Psoas muscle (tissue), 8 donors: Measurements from ENCODE around the gene PEX14. TPM values are rescaled to one million over a fixed set of nuclear protein-coding genes. Genes with fewer than 3 reads are reported as not detected.
A peak's percentile ranks its signal among the peaks of the same experiment; 100 is the strongest.

ENCODE experiments used
- ATAC-seq, 4 donors: fragments of 200-7000 bp; cut with Tn5 transposase; one replicate each; pipeline ENCODE4 v1.9.1; 2020; ENCODE audit warnings: moderate library complexity in 3 of 4, mild to moderate bottlenecking in 2 of 4
- DNase-seq, 2 donors: peaks; one replicate each; pipeline ENCODE4 v3.0.0-alpha.2; 2020
- H3K27ac ChIP-seq: fragments of 200-600 bp; one replicate; pipeline ENCODE4 v1.8.0; 2022
- H3K27me3 ChIP-seq, 3 donors: fragments of 200-600 bp in 1 of 3; one replicate each; pipeline versions ENCODE4 v1.6.1 to v1.8.0; 2013 to 2022; ENCODE audit warnings: low read length in 2 of 3, mild to moderate bottlenecking in 2 of 3, moderate library complexity in 1 of 3; ENCODE audit not compliant: insufficient read depth in 3 of 3
- H3K36me3 ChIP-seq, 2 donors: fragments of 200-600 bp in 1 of 2; one replicate each; pipeline versions ENCODE4 v1.6.1 to v1.8.0; 2013 to 2022; ENCODE audit warnings: low read depth in 1 of 2, mild to moderate bottlenecking in 1 of 2, moderate library complexity in 1 of 2; ENCODE audit not compliant: insufficient read depth in 1 of 2
- H3K4me1 ChIP-seq: fragments of 200-600 bp; one replicate; pipeline ENCODE4 v1.8.0; 2022
- H3K4me3 ChIP-seq: fragments of 200-600 bp; one replicate; pipeline ENCODE4 v1.8.0; 2022; ENCODE audit warnings: mild to moderate bottlenecking
- H3K9me3 ChIP-seq: fragments of 200-600 bp; one replicate; pipeline ENCODE4 v1.8.0; 2022
- CTCF ChIP-seq: fragments of 200-600 bp; IDR thresholded peaks from one replicate; pipeline ENCODE4 v1.8.0; 2022; ENCODE audit warnings: antibody characterized with exemption
- WGBS, 3 donors: extraction: QIAGEN DNeasy Blood & Tissue Kit; methylation state at CpG; one replicate each; pipeline versions ENCODE4 v1.1.6 to v1.1.7; 2013; 5-methylcytosine and 5-hydroxymethylcytosine counted together
- intact Hi-C, 2 donors: fragments of 100-400 bp; cut with DNase I; formaldehyde crosslinking; loops; one replicate each; pipeline versions ENCODE4 v1.11.0 to v1.14.2; 2022
- polyA plus RNA-seq, 3 donors: library from polyadenylated mRNA; stranded (reverse); fragments of 200-250 nt; gene quantifications; one replicate each; pipeline ENCODE4 v1.2.3, GENCODE V29; 2013
- total RNA-seq, 4 donors: library from RNA; stranded (reverse); fragmentation: NEBNext Ultra II Directional in 2 of 4; extraction: Animal tissue kit (Norgen Biotek cat#: 25700) in 2 of 4; gene quantifications; one replicate each; pipeline versions ENCODE4 v1.2.1 to v1.2.4, GENCODE V29; 2021 to 2023
- donor health status: healthy with polysubstance abuse.
- donor health status: DM: no; HTN: no; CAD: no; lungs with moderate emphysema.
- donor health status: Bipolar disorder and iron deficiency.
- donor health status: healthy.
- donor health status: DM: yes; HTN: yes; CAD: no.
- donor health status: DM: no; HTN: no; CAD: no.
- donor health status: DM: no; HTN: no; CAD: no.
- donor health status: DM: yes; HTN: yes; CAD: no.

PEX14 gene
- total and polyA plus RNA-seq, 7 donors, result 13.7 to 23.5 (median 20.7) TPM

GRCh38 chr1:10649517-10650201 lies 174.9 kb downstream of the PEX14 start:
- H3K27ac ChIP-seq, result no peak overlapping the region
- H3K9me3 ChIP-seq, result no peaks in the 10 kb centered on the region
- 75 to 81% (median 78%) methylated on average over 30 of the region's 30 CpGs for WGBS, 3 donors
- H3K4me1 ChIP-seq, result no peaks in the 10 kb centered on the region
- no peaks in the 10 kb centered on the region for H3K27me3 ChIP-seq
- ATAC-seq (no peak), DNase-seq (no peak)
- TF ChIP-seq CTCF, result no peak
- peaks cover 0 to 86% of the 10 kb centered on the region in 2 donors for H3K36me3 ChIP-seq
- H3K4me3 ChIP-seq, result no peak overlapping the region
- intact Hi-C loops, result no loop called here

- H3K4me1 ChIP-seq, result no peaks in the 10 kb centered on the region
- DNase-seq (no peak), ATAC-seq (no peak)
- peaks cover 0 to 86% of the 10 kb centered on the region in 2 donors for H3K36me3 ChIP-seq
- intact Hi-C loops, result no loop called here
- no peaks in the 10 kb centered on the region for H3K27me3 ChIP-seq
- no peak overlapping the region for H3K27ac ChIP-seq
- no peaks in the 10 kb centered on the region for H3K9me3 ChIP-seq
- no peak overlapping the region for H3K4me3 ChIP-seq
- WGBS, 3 donors, result 80 to 85% (median 85%) methylated on average over 37 to 40 of the region's 40 CpGs
- TF ChIP-seq CTCF, result no peak
Measured at GRCh38 chr1:10650556-10651388, 176.0 kb downstream of the PEX14 start.

GRCh38 chr1:10651389-10651766 lies 176.6 kb downstream of the PEX14 start:
- intact Hi-C loops, result no loop called here
- 58 to 72% (median 71%) methylated on average over 19 of the region's 19 CpGs for WGBS, 3 donors
- Histone ChIP-seq H3K36me3 (peaks cover 0 to 86% of the 10 kb centered on the region in 2 donors), H3K4me3 (no peak overlapping the region), H3K4me1 (no peaks in the 10 kb centered on the region), H3K27ac (no peak overlapping the region), H3K27me3 (no peaks in the 10 kb centered on the region), H3K9me3 (no peaks in the 10 kb centered on the region)
- TF ChIP-seq CTCF, result no peak
- DNase-seq (no peak), ATAC-seq (no peak)

GRCh38 chr1:10651793-10652192 lies 177.0 kb downstream of the PEX14 start:
- Histone ChIP-seq H3K36me3 (peaks cover 0 to 85% of the 10 kb centered on the region in 2 donors), H3K27ac (no peak overlapping the region)
- 58 to 74% (median 69%) methylated on average over 11 of the region's 11 CpGs for WGBS, 3 donors

More at GRCh38 chr1:10651793-10652192, 177.0 kb downstream of the PEX14 start:
- Histone ChIP-seq H3K4me3 (no peak overlapping the region), H3K27me3 (no peaks in the 10 kb centered on the region), H3K9me3 (no peaks in the 10 kb centered on the region), H3K4me1 (no peaks in the 10 kb centered on the region)
- intact Hi-C loops, result no loop called here
- DNase-seq, result no peak
- peak in 1 of 4 donors; percentile 36 for ATAC-seq
- TF ChIP-seq CTCF, result no peak
